ENCODE results near the gene TMEM116. TPM values are rescaled to one million over a fixed set of nuclear protein-coding genes. Genes with fewer than 3 reads are reported as not detected.

Gene TMEM116
- total RNA-seq, 2 experiments from 2014 or later, result 12.7 to 12.8 TPM

GRCh38 chr12:111905502-111905901 lies 107.5 kb downstream of the TMEM116 start:
- peaks cover 74% of the 10 kb centered on the region for H3K36me3 Mint-ChIP-seq (ENCODE audit: low read depth)
- peaks cover 3 to 10% of the 10 kb centered on the region in 2 experiments for H3K9me3 ChIP-seq (ENCODE audit: control insufficient read depth in 1 of 2, insufficient read depth in 1 of 2, low read length in 2 of 2)
- H3K27ac ChIP-seq (ENCODE audit: low read depth in 1 of 2, low read length in 2 of 2), result no peak overlapping the region
- H3K9me3 Mint-ChIP-seq, result peaks cover 12% of the 10 kb centered on the region
- no peak overlapping the region for H3K27ac Mint-ChIP-seq
- H3K27me3 ChIP-seq (ENCODE audit: control insufficient read depth in 1 of 2, insufficient read depth in 2 of 2, low read length in 2 of 2), result no peaks in the 10 kb centered on the region
- H3K4me3 Mint-ChIP-seq, result no peak overlapping the region
- no peak for DNase-seq
- no peaks in the 10 kb centered on the region for H3K27me3 Mint-ChIP-seq
- CTCF ChIA-PET, result no interaction called here
- no peaks in the 10 kb centered on the region for H3K4me1 Mint-ChIP-seq (ENCODE audit: low read depth)
- H3K4me1 ChIP-seq (ENCODE audit: insufficient read depth, low read length), result no peaks in the 10 kb centered on the region
- TF ChIP-seq, protein P1, sequence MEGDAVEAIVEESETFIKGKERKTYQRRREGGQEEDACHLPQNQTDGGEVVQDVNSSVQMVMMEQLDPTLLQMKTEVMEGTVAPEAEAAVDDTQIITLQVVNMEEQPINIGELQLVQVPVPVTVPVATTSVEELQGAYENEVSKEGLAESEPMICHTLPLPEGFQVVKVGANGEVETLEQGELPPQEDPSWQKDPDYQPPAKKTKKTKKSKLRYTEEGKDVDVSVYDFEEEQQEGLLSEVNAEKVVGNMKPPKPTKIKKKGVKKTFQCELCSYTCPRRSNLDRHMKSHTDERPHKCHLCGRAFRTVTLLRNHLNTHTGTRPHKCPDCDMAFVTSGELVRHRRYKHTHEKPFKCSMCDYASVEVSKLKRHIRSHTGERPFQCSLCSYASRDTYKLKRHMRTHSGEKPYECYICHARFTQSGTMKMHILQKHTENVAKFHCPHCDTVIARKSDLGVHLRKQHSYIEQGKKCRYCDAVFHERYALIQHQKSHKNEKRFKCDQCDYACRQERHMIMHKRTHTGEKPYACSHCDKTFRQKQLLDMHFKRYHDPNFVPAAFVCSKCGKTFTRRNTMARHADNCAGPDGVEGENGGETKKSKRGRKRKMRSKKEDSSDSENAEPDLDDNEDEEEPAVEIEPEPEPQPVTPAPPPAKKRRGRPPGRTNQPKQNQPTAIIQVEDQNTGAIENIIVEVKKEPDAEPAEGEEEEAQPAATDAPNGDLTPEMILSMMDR (IDR thresholded peaks at IDR 0.05), result no peak
- POLR2A ChIA-PET, result interaction anchor here (1.5 kb wide), 1 partner anchor 63 kb away, joined by 5 read pairs; the partner anchor contains the start of gene MAPKAPK5
- intact Hi-C loops (cut with DNase I, micrococcal nuclease), result no loop called here
- no peaks in the 10 kb centered on the region for H3K36me3 ChIP-seq (ENCODE audit: insufficient read depth, low read length)
- ATAC-seq (ENCODE audit: poor library complexity), result no peak
- H3K4me3 ChIP-seq (ENCODE audit: low read length), result no peak overlapping the region

DNA sequence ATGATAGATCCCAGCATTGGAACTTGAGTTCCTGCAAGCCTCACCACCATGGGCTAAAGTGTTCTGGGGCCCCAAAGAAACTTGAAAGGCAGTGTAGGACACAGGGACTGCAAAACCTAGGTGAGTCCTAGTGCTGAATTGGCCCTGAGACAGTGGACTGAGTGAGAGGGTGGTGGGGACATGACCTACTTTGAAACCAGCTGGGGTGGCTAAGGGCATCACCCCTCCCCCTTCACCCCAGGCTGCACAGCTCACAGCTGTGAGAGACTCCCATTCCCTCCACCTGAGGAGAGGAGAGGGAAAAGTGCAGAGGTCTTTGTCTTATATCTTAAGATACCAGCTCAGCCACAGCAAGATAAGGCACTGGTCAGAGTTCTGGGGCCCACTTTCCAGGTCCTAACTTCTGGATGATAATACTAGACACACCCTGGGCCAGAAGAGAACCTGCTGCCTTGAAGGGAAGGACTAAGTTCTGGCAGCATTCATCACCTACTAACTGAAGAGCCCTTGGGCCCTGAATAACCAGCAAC lies 108.5 kb downstream of the TMEM116 start:
- CTCF ChIA-PET, result no interaction called here

DNA sequence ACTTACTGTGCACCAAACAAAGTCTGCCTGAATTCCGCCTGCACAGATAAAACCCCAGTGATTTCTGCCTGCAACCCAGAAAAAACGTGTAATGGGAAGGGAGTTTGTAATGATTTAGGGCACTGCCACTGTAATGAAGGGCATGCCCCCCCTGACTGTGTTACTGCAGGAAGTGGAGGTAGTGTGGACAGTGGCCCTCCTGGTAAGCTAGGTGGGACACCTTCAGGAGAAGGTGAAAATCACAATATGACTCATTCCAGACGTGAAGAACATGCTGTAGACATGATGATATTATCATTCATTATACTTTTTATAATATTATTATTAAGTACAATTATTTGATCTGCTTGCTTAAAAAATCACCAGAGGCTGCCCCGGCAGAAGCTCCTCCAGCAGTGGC lies 111.8 kb downstream of the TMEM116 start:
- no peaks in the 10 kb centered on the region for H3K9me3 ChIP-seq (ENCODE audit: control insufficient read depth in 1 of 2, insufficient read depth in 1 of 2, low read length in 2 of 2)
- peaks cover under 1% of the 10 kb centered on the region for H3K9me3 Mint-ChIP-seq
- intact Hi-C loops (cut with DNase I, micrococcal nuclease), result no loop called here
- no peaks in the 10 kb centered on the region for H3K27me3 Mint-ChIP-seq
- H3K27ac Mint-ChIP-seq, result no peak overlapping the region
- H3K4me3 ChIP-seq (ENCODE audit: low read length), result no peak overlapping the region
- H3K4me1 ChIP-seq (ENCODE audit: insufficient read depth, low read length), result no peaks in the 10 kb centered on the region
- ChIA-PET POLR2A (no interaction called here), CTCF (no interaction called here)
- no peak overlapping the region for H3K27ac ChIP-seq (ENCODE audit: low read depth in 1 of 2, low read length in 2 of 2)
- H3K36me3 ChIP-seq (ENCODE audit: insufficient read depth, low read length), result peaks cover 5% of the 10 kb centered on the region
- ATAC-seq (ENCODE audit: poor library complexity) (no peak), DNase-seq (no peak)
- no peak overlapping the region for H3K4me3 Mint-ChIP-seq
- H3K27me3 ChIP-seq (ENCODE audit: control insufficient read depth in 1 of 2, insufficient read depth in 2 of 2, low read length in 2 of 2), result no peaks in the 10 kb centered on the region
- TF ChIP-seq, protein P1 (IDR thresholded peaks at IDR 0.05), result no peak
- no peaks in the 10 kb centered on the region for H3K4me1 Mint-ChIP-seq (ENCODE audit: low read depth)
- peaks cover 69% of the 10 kb centered on the region for H3K36me3 Mint-ChIP-seq (ENCODE audit: low read depth)

More for the DNA sequence above, 108.5 kb downstream of the TMEM116 start:
- Histone ChIP-seq H3K4me1 (ENCODE audit: insufficient read depth, low read length) (no peaks in the 10 kb centered on the region), H3K27me3 (ENCODE audit: control insufficient read depth in 1 of 2, insufficient read depth in 2 of 2, low read length in 2 of 2) (no peaks in the 10 kb centered on the region), H3K4me3 (ENCODE audit: low read length) (no peak overlapping the region), H3K27ac (ENCODE audit: low read depth in 1 of 2, low read length in 2 of 2) (no peak overlapping the region), H3K36me3 (ENCODE audit: insufficient read depth, low read length) (no peaks in the 10 kb centered on the region), H3K9me3 (ENCODE audit: control insufficient read depth in 1 of 2, insufficient read depth in 1 of 2, low read length in 2 of 2) (peaks cover 3 to 10% of the 10 kb centered on the region in 2 experiments)
- Mint-ChIP-seq H3K27ac (peak overlapping the region; percentile 24), H3K27me3 (no peaks in the 10 kb centered on the region), H3K4me1 (ENCODE audit: low read depth) (no peaks in the 10 kb centered on the region), H3K9me3 (peaks cover 8% of the 10 kb centered on the region), H3K4me3 (no peak overlapping the region), H3K36me3 (ENCODE audit: low read depth) (peaks cover 73% of the 10 kb centered on the region)
- DNase-seq, result no peak
- intact Hi-C loops (cut with DNase I, micrococcal nuclease), result no loop called here
- TF ChIP-seq, protein P1 (IDR thresholded peaks at IDR 0.05), result no peak
- no peak for ATAC-seq (ENCODE audit: poor library complexity)
- POLR2A ChIA-PET, result interaction anchor here (1.5 kb wide), 1 partner anchor 62 kb away, joined by 5 read pairs; the partner anchor contains the start of gene MAPKAPK5
